GDM1 (cell line): ENCODE measurements around the gene RALBP1.

Source experiments
- DNase-seq: peaks from one replicate; lab custom pipeline; 2025; lab: John Stamatoyannopoulos, UW

RALBP1 gene

GRCh38 chr18:9508446-9509025 lies 33.2 kb downstream of the RALBP1 start:
- DNase-seq: no peak

DNA sequence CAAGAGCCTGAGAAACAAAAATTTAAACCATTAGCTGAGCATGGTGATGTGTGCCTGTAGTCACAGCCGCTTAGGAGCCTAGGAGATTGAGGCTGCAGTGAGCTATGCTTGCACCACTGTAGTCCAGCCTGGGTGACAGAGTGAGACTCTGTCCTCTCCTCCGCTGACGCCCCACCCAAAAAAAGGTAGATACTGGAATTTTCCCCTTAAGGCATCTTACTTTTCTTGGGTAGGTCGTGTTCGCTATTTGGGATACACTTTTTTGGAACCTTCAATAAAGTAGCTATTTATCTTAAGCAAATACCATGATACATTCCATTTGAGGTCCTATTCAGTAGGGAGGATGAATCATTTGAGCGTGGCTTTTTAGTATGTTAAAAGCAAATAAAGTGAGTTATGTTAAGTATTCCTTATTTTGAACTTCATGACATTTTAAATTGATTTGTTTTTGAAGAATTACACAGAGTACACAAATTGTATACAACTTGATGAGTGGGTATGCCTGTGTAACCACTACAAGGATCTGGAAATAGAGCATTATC lies 38.7 kb downstream of the RALBP1 start:
- DNase-seq: no peak

DNA sequence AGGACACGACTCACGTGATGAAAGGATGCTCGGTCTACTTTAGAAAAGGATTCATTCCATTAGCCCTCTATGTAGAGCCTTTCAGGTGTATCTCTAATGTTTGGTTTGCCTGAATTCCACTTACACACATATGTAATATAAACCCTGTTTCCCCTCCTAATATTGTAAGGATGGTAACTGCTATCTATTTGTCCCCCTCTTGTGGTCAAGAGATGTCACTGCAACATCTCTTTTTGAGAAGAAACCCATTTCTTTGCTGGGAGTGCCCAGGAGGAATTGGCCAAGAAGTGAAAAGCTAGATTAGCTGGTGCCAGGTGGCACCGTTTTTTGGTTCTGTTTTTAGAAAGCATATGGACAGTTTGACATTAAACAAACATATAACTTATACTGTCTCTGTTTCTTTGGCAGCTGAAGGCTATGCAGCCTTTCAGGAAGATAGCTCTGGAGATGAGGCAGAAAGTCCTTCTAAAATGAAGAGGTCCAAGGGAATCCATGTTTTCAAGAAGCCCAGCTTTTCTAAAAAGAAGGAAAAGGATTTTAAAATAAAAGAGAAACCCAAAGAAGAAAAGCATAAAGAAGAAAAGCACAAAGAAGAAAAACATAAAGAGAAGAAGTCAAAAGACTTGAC lies 41.2 kb downstream of the RALBP1 start:
- peak; percentile 1 for DNase-seq

GRCh38 chr18:9517869-9518268 lies 42.6 kb downstream of the RALBP1 start:
- no peak for DNase-seq

GRCh38 chr18:9519399-9519798 lies 44.1 kb downstream of the RALBP1 start:
- no peak for DNase-seq

DNA sequence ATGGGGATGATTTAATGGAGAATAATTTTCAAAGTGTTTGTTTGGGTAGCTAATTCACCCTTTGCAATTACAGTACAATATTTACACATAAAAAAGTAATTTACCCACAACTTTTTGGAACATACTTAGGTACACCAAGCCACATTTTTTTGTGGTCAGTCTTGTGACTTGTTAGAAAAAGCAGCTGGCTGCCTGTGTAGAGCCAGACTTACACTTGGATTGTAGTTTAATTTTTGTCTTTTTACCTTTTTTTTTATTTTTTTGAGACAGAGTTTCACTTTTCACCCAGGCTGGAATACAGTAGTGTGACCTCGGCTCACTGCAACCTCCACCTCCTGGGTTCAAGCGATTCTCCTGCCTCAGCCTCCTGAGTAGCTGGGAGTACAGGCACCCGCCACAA lies 45.4 kb downstream of the RALBP1 start:
- DNase-seq: no peak

DNA sequence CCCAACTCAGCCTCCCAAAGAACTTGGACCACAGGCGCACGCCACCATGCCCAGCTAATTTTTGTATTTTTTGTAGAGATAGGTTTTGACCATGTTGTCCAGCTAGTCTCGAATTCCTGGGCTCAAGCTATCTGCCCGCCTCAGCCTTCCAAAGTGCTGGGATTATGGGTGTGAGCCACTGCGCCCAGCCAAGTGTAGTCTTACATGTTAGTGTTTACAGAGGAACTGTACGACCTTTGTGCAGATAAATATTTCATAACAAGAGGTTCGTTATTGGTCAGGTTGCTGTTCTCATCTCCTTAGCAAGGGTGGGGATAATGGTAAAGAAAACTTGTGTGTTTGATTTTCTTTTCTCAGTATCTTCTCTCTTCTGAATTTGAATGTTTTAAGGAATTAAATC lies 46.5 kb downstream of the RALBP1 start:
- DNase-seq: no peak

GRCh38 chr18:9522952-9523351 lies 47.6 kb downstream of the RALBP1 start:
- DNase-seq: no peak

DNA sequence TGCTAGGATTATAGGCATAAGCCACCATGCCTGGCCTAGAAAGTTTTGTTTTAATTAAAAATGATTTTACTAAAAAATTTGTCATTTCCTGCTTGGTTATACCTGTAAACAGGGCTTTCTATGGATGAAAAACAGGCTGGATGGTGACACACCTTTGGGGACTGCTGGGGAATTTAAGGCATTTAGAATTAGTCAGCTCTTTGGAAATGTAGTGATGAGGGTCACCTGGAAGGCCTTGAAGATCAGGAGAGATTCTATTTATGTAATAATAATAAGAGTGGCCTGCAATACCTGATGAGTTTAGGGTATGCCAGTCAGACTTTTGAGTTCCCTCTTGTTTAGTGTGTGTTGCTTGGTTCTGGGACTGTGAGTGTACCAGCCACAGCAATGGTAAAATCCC lies 51.1 kb downstream of the RALBP1 start:
- DNase-seq: no peak

DNA sequence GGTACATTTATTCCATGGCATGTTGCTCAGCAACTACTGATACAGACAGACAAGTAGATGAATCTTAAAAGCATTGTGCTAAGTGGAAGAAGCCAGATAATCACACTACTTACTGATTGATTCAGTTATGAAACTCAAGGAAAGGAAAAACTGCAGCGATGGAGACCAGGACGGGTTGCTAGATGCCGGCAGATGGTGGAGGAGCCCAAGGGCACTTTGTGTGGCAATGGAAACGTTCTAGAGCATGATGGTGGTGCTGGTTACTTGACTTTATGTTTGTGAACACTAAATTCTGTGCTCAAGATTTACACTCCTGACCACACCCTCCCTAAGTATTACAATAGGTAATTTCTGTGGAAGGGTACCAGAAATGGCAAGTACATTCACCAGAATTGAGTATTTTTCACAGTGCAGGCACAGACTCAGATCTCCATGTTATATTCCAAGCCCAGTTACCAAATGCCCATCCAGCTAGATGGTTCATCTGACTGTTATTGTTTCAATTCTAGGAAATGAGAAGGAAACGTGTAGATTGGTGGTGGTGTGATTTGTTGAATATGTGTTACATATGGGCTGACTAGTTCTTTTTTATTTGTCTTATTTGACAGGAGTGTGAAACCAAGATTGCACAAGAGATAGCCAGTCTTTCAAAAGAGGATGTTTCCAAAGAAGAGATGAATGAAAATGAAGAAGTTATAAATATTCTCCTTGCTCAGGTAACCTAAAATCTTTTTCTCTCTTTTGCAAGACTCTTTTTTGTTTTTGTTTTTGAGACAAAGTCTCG lies 55.1 kb downstream of the RALBP1 start:
- no peak for DNase-seq

DNA sequence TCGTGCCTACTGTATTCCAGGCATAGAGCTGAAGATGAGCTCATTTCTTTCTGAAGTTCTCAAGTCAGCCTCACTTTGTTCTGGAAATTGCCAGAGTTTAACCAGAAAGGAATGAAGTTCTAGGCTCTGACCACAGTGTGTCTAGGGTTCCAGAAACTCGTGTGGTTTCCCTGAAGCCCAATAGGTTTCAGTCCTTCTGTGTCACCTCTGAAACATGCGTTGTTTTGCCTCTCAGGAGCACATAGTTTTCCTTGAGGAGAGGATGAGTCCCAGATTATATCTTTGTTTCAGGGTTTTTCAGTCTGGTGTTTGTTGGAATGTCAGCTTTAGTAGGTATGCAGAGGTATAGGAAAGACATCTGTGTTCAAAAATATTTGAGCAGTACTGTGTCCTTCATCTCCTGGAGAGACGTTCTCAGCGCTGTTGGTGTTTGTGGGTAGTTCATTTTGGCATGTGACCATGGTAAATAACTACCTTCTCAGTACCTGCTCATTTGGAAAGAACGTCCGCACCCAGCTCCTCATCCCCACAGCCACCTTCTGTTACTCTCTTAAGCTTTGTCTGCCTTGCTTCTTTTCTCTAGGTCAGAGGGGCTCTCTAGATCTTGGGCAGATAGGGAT lies 56.6 kb downstream of the RALBP1 start:
- no peak for DNase-seq

- DNase-seq: no peak
These were observed 59.5 kb downstream of the RALBP1 start for GRCh38 chr18:9534844-9535243.

DNA sequence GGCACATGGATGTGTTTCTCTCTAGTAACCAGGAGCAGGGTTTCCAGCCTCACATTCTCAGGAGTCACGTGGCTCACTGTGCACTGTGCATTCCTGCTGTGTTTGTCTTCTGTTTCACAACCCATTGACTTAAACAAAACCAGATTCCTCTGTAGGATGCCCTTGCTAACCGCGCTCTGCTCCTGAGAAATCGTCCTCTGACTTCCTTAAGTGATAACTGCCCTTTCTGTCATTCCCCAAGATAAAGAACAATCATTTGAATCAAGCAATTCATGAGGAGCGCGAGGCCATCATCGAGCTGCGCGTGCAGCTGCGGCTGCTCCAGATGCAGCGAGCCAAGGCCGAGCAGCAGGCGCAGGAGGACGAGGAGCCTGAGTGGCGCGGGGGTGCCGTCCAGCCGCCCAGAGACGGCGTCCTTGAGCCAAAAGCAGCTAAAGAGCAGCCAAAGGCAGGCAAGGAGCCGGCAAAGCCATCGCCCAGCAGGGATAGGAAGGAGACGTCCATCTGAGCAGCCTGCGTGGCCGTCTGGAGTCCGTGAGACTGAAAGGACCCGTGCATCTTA lies 60.2 kb downstream of the RALBP1 start:
- DNase-seq: no peak

DNA sequence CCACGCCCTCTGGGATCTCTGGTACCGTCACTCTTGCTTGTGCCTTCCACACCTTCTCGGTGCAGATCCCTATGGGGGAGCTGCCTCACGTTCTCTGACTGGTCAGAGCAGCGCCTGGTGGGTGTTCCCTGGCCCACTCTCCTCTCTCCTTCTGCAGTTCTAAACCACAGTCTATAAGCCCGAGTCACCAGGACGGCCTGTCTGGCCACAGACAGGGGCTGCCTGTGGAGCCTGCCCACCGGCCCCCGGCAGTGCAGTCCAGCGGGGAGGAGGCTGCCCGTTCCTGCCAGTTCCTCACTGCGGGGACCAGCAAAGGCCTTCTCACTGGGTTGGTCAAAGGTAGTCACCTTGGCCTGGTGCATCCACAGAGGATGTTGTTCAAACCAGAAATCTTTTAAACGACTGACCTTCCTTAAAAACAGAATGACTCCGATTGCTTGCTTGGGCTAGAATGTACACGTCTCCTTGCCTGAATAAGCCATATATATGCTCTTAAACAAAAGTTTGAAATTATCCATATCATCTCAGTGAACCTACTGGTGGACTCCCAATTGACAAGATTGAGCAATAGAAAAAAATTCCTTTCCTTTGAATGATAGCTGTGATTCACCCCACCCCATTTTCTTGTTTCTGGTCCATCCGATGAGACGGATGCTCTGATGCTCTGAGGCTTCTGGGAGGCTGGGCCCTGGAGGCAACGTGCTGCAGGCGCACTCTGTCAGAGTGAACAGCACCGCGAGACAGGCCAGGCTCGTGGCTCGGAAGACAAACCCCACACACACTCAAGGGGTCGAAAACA lies 61.2 kb downstream of the RALBP1 start:
- DNase-seq: no peak

- no peak for DNase-seq
These were observed 62.4 kb downstream of the RALBP1 start for GRCh38 chr18:9537677-9538076.

- DNase-seq: no peak
These were observed 64.0 kb downstream of the RALBP1 start for GRCh38 chr18:9539283-9539682.

GRCh38 chr18:9539938-9540337 lies 64.6 kb downstream of the RALBP1 start:
- no peak for DNase-seq

DNA sequence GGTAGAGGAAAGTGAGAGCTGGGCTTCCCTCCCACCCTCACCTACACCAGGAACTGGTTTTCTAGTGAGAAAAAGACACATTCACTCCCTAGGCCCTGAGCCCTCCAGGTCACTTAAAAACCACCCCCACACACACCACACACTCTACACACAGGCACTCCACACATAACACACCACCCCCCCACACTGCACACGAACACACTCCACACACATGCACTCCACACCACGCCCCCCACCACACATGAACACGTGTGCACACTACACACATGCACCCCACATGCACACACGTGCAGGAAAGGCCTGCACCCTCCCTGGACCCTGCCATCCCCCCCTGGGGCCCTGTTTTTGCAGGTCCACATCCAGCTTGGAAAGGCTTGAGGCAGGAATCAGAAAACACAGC lies 67.6 kb downstream of the RALBP1 start:
- no peak for DNase-seq

DNA sequence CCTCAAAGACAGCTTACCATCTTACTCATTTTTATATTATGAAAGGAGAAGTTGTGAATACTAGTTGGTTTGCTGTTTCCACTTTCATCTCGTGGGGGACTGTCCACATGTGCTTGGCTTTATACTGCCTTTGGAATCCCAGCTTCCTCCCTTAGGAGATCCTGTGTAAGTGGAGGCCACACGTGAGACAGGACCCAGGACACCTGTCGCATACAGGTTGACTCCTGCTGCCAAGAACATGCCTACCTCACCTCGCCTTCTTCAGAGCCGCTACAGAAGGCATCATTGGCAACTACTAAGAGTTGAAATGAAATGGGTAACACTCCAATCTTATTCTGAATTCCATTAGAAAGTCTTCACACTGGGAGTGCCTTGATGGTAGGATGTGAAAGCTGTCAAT lies 69.7 kb downstream of the RALBP1 start:
- no peak for DNase-seq

DNA sequence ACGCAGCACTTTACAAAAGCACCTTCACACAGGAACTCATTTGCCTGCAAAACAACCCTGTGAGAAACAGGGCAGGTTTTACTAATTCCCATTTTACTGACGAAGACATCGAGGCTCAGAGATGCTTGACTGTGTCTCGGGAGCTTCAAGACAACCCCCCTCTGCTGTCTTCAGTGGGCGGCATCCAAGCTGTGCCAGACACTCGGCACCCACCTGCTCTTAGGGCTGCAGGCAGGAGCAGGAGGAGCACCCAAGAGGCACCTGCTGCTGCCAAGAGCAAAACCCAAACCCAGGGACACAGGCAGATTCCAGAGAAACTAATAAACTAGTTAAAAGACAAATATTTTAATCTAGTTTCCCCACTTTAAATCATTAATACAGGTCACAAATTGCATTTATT lies 71.2 kb downstream of the RALBP1 start:
- DNase-seq: no peak

GRCh38 chr18:9547782-9548181 lies 72.5 kb downstream of the RALBP1 start:
- no peak for DNase-seq

GRCh38 chr18:9549405-9549804 lies 74.1 kb downstream of the RALBP1 start:
- DNase-seq: no peak
